Neural cell (in vitro differentiated cells): ENCODE results near the gene CTSA. TPM values are rescaled to one million over a fixed set of nuclear protein-coding genes. Genes with fewer than 3 reads are reported as not detected.

Source experiments
- H2AFZ ChIP-seq: fragments of 200-600, 300-800 bp; sonication (generic), shearing (Covaris generic); 2 replicates; pipeline ENCODE4 v1.6.0; 2014; ENCODE audit warnings: low read depth, mild to moderate bottlenecking, antibody characterized with exemption, low read length, moderate library complexity
- H3F3A ChIP-seq: fragments of 200-600 bp; shearing (Covaris generic); 2 replicates; pipeline ENCODE4 v1.6.1; 2016; ENCODE audit warnings: mild to moderate bottlenecking, moderate library complexity, mixed read lengths, antibody characterized with exemption, low read length; ENCODE audit not compliant: insufficient read depth, poor library complexity, severe bottlenecking
- H3K27ac ChIP-seq: fragments of 200-600, 300-800 bp; sonication (generic), shearing (Covaris generic); 2 replicates; pipeline ENCODE4 v1.5.1; 2014; ENCODE audit warnings: mild to moderate bottlenecking, low read length, moderate library complexity
- H3K27me3 ChIP-seq: fragments of 300-800, 200-600 bp; sonication (generic), shearing (Covaris generic); 2 replicates; pipeline ENCODE4 v1.6.0; 2014; ENCODE audit warnings: mild to moderate bottlenecking, low read depth, low read length, moderate library complexity; ENCODE audit not compliant: insufficient read depth
- H3K36me3 ChIP-seq: fragments of 300-800, 200-600 bp; sonication (generic), shearing (Covaris generic); 2 replicates; pipeline ENCODE4 v1.5.1; 2014; ENCODE audit warnings: mild to moderate bottlenecking, antibody characterized with exemption, low read length, moderate library complexity; ENCODE audit not compliant: insufficient read depth
- H3K4me2 ChIP-seq: fragments of 300-800, 200-600 bp; sonication (generic), shearing (Covaris generic); 2 replicates; pipeline ENCODE4 v1.6.0; 2014; ENCODE audit warnings: mild to moderate bottlenecking, low read length
- H3K4me3 ChIP-seq: fragments of 300-800, 200-600 bp; sonication (generic), shearing (Covaris generic); 2 replicates; pipeline ENCODE4 v1.5.1; 2014; ENCODE audit warnings: mild to moderate bottlenecking, low read length, moderate library complexity
- H3K79me2 ChIP-seq: fragments of 200-600 bp; shearing (Covaris generic); replicated peaks from 2 replicates; pipeline ENCODE4 v1.6.0; 2014; ENCODE audit warnings: mild to moderate bottlenecking, low read length, moderate library complexity; ENCODE audit not compliant: insufficient read depth
- H3K9ac ChIP-seq: fragments of 300-800, 200-600 bp; sonication (generic), shearing (Covaris generic); 2 replicates; pipeline ENCODE4 v1.6.1; 2016; ENCODE audit warnings: mild to moderate bottlenecking, low read length, mixed read lengths
- H3K9me2 ChIP-seq: fragments of 200-600 bp; shearing (Covaris generic); 2 replicates; pipeline ENCODE4 v1.6.1; 2016; ENCODE audit warnings: mild to moderate bottlenecking, low read length, mixed read lengths; ENCODE audit not compliant: insufficient read depth
- H3K9me3 ChIP-seq: fragments of 200-600, 300-800 bp; sonication (generic), shearing (Covaris generic); 2 replicates; pipeline ENCODE4 v1.6.1; 2016; ENCODE audit warnings: mild to moderate bottlenecking, mixed run types, low read length, moderate library complexity, mixed read lengths
- H4K20me1 ChIP-seq: fragments of 200-600 bp; shearing (Covaris generic); 2 replicates; pipeline ENCODE4 v1.6.1; 2016; ENCODE audit warnings: mild to moderate bottlenecking, mixed run types; ENCODE audit not compliant: insufficient read depth
- EP300 ChIP-seq: fragments of 450-650 bp; conservative IDR thresholded peaks from 2 replicates; pipeline ENCODE4 v1.6.1; 2014; ENCODE audit warnings: antibody characterized with exemption, mild to moderate bottlenecking, moderate library complexity; ENCODE audit not compliant: poor library complexity, severe bottlenecking
- EZH2 ChIP-seq: fragments of 200-600, 300-800 bp; shearing (Covaris generic), sonication (generic); IDR thresholded peaks from 2 replicates; pipeline ENCODE4 v1.6.1; 2014; ENCODE audit warnings: antibody characterized with exemption, low read length, borderline replicate concordance, mild to moderate bottlenecking; ENCODE audit not compliant: insufficient read depth, poor library complexity, severe bottlenecking
- MXI1 ChIP-seq: fragments of 450-650 bp; conservative IDR thresholded peaks from 2 replicates; pipeline ENCODE4 v1.6.1; 2014; ENCODE audit warnings: antibody characterized with exemption, mild to moderate bottlenecking; ENCODE audit not compliant: poor library complexity, severe bottlenecking
- POLR2AphosphoS5 ChIP-seq: IDR thresholded peaks from 2 replicates; pipeline ENCODE4 v1.6.1; 2012
- RAD21 ChIP-seq: fragments of 450-650 bp; conservative IDR thresholded peaks from 2 replicates; pipeline ENCODE4 v1.6.1; 2014; ENCODE audit warnings: antibody characterized with exemption, mild to moderate bottlenecking, moderate library complexity
- SMC3 ChIP-seq: fragments of 450-650 bp; conservative IDR thresholded peaks from 2 replicates; pipeline ENCODE4 v1.6.1; 2014; ENCODE audit warnings: antibody characterized with exemption, mild to moderate bottlenecking, moderate library complexity; ENCODE audit not compliant: poor library complexity
- TAF1 ChIP-seq: IDR thresholded peaks from 2 replicates; pipeline ENCODE4 v1.6.1; 2012; ENCODE audit warnings: low read depth
- polyA plus RNA-seq: library from polyadenylated mRNA; depleted of rRNA; stranded (reverse); fragments of >200 nt; gene quantifications from 2 replicates; pipeline ENCODE4 v1.2.3, GENCODE V29; 2014
- TF ChIP-seq, protein P1 (sequence below): IDR thresholded peaks from 2 replicates; pipeline ENCODE4 v1.6.1; 2012; ENCODE audit warnings: borderline replicate concordance
- TF ChIP-seq, protein P2 (sequence below): fragments of 450-650 bp; IDR thresholded peaks from 2 replicates; pipeline ENCODE4 v1.5.1; 2014; ENCODE audit warnings: antibody characterized with exemption, mild to moderate bottlenecking, moderate library complexity; ENCODE audit not compliant: poor library complexity, severe bottlenecking

Gene CTSA
- polyA plus RNA-seq, 1 donor from 2014 or later, result 25.7 TPM

DNA sequence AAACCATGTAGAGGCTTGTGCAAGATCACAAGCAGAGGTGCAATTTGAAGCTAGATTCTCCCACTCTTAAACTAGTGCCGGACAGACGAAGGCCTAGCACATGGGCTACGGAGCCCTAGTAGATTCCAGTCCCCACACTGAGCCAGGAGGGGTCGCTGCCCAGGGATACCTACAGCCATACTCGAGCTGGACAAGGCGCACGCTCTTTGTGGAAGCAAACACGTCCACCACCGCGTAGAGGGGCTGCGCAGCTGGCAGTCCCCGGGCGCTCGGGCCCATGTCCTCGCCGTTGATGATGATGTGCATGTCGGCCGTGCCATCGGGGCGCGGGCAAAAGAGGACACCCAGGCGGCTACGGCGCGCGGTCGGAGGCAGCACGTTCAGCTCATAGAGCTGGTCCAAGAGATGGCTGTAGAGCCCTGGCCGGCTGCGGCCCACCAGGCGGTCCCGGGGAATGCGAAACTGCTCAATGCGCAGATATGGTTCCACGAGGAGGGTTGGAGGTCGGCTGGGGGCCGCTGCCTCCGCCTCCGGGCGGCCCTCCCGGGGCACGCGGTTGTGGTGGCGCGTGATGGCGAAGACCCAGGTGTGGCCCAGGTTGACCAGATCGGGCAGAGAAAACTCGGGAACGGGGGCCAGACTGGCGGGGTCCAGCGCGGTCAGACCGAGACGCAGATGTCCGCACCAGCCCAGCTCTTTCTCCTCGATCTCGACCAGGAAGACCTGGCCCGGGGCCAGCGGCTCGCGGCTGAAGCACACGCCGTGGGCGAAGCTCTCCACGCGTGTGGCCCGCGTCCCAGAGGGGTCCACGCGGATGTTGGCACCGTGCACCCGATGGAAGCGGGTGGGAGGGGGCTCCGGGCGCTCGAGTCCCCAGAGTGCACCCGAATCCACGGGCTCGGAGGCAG, 804 bp upstream of the CTSA start:
- Histone ChIP-seq H2AFZ (peak overlapping the region; percentile 83), H3K27me3 (no peaks in the 10 kb centered on the region), H3K27ac (peak overlapping the region; percentile 67), H3K79me2 (no peaks in the 10 kb centered on the region), H3K4me2 (peak overlapping the region; percentile 91), H3K9me3 (no peaks in the 10 kb centered on the region), H3K9ac (peak overlapping the region; percentile 88), H3K36me3 (no peaks in the 10 kb centered on the region), H3F3A (no peaks in the 10 kb centered on the region), H3K4me3 (peak overlapping the region; percentile 98), H4K20me1 (no peaks in the 10 kb centered on the region), H3K9me2 (no peaks in the 10 kb centered on the region)
- peak; percentile 5 for TF ChIP-seq MXI1
- TF ChIP-seq POLR2AphosphoS5, result peak; percentile 22
- TF ChIP-seq EZH2, result no peak
- no peak for TF ChIP-seq TAF1
- TF ChIP-seq, protein P1, sequence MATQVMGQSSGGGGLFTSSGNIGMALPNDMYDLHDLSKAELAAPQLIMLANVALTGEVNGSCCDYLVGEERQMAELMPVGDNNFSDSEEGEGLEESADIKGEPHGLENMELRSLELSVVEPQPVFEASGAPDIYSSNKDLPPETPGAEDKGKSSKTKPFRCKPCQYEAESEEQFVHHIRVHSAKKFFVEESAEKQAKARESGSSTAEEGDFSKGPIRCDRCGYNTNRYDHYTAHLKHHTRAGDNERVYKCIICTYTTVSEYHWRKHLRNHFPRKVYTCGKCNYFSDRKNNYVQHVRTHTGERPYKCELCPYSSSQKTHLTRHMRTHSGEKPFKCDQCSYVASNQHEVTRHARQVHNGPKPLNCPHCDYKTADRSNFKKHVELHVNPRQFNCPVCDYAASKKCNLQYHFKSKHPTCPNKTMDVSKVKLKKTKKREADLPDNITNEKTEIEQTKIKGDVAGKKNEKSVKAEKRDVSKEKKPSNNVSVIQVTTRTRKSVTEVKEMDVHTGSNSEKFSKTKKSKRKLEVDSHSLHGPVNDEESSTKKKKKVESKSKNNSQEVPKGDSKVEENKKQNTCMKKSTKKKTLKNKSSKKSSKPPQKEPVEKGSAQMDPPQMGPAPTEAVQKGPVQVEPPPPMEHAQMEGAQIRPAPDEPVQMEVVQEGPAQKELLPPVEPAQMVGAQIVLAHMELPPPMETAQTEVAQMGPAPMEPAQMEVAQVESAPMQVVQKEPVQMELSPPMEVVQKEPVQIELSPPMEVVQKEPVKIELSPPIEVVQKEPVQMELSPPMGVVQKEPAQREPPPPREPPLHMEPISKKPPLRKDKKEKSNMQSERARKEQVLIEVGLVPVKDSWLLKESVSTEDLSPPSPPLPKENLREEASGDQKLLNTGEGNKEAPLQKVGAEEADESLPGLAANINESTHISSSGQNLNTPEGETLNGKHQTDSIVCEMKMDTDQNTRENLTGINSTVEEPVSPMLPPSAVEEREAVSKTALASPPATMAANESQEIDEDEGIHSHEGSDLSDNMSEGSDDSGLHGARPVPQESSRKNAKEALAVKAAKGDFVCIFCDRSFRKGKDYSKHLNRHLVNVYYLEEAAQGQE, result no peak
- no peak for TF ChIP-seq RAD21
- peak; percentile 55 for TF ChIP-seq SMC3
- no peak for TF ChIP-seq EP300
- TF ChIP-seq, protein P2, sequence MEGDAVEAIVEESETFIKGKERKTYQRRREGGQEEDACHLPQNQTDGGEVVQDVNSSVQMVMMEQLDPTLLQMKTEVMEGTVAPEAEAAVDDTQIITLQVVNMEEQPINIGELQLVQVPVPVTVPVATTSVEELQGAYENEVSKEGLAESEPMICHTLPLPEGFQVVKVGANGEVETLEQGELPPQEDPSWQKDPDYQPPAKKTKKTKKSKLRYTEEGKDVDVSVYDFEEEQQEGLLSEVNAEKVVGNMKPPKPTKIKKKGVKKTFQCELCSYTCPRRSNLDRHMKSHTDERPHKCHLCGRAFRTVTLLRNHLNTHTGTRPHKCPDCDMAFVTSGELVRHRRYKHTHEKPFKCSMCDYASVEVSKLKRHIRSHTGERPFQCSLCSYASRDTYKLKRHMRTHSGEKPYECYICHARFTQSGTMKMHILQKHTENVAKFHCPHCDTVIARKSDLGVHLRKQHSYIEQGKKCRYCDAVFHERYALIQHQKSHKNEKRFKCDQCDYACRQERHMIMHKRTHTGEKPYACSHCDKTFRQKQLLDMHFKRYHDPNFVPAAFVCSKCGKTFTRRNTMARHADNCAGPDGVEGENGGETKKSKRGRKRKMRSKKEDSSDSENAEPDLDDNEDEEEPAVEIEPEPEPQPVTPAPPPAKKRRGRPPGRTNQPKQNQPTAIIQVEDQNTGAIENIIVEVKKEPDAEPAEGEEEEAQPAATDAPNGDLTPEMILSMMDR, result peak; percentile 64

DNA sequence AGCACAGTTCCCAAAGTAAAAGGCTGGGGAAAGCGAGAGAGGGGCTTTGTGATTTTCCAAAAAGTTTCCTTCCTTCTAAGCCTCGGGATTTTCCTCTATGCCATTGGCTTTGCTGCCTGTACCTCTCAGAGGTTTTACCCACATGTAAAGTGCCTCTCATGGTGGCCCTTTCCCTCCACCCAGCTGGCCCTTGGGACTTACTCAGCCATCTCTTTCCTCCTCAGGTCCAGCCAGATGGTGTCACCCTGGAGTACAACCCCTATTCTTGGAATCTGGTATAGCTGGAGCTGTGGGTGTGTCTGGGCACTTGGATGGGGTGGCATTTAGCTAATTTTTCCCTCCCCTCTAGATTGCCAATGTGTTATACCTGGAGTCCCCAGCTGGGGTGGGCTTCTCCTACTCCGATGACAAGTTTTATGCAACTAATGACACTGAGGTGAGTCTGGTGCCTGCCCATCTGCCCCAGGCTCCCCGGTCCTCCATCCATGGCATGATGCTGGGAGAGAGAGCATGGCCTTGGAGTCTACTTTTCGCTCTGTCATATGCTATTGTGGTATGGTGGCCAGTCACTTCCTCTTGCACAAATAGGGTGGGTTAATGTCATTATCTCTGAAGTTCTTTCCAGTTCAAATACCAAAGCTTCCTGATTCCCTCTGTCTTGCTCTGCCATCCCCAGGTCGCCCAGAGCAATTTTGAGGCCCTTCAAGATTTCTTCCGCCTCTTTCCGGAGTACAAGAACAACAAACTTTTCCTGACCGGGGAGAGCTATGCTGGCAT, 1.1 kb downstream of the CTSA start:
- peak overlapping the region; percentile 70 for H3K4me2 ChIP-seq
- H3K79me2 ChIP-seq, result no peaks in the 10 kb centered on the region
- H3K4me3 ChIP-seq, result peak overlapping the region; percentile 98
- H3K9me3 ChIP-seq, result no peaks in the 10 kb centered on the region
- H3K36me3 ChIP-seq, result no peaks in the 10 kb centered on the region
- no peaks in the 10 kb centered on the region for H4K20me1 ChIP-seq
- H3K27ac ChIP-seq, result no peak overlapping the region
- no peaks in the 10 kb centered on the region for H3K27me3 ChIP-seq
- H3F3A ChIP-seq, result no peaks in the 10 kb centered on the region
- H2AFZ ChIP-seq, result no peak overlapping the region
- TF ChIP-seq EZH2 (no peak), EP300 (no peak), POLR2AphosphoS5 (no peak), SMC3 (no peak), TAF1 (no peak), MXI1 (no peak), RAD21 (no peak)
- TF ChIP-seq, protein P1, result no peak
- TF ChIP-seq, protein P2, result peak; percentile 16
- no peaks in the 10 kb centered on the region for H3K9me2 ChIP-seq
- H3K9ac ChIP-seq, result peak overlapping the region; percentile 88
